NCI-H1048 (cell line): Measurements from ENCODE around the gene DPP9.
"Not testable (repeated sequence)": the region's sequence is repeated elsewhere in the genome, so short reads cannot be mapped to it uniquely, and the experiment has no call there.

Experiments
- DNase-seq: peaks from one replicate; lab custom pipeline; 2025; lab: John Stamatoyannopoulos, UW

DPP9 gene

GRCh38 chr19:4686700-4687099 lies 36.9 kb downstream of the DPP9 start:
- DNase-seq = no peak

GRCh38 chr19:4684312-4685095 lies 39.1 kb downstream of the DPP9 start:
- no peak for DNase-seq

GRCh38 chr19:4682417-4683200 lies 41.0 kb downstream of the DPP9 start:
- DNase-seq = no peak

GRCh38 chr19:4680021-4680420 lies 43.6 kb downstream of the DPP9 start:
- not testable (repeated sequence) for DNase-seq

GRCh38 chr19:4678881-4679790 lies 44.5 kb downstream of the DPP9 start:
- DNase-seq = peak; percentile 48

- DNase-seq = no peak
Measured at GRCh38 chr19:4676955-4677731, 46.5 kb downstream of the DPP9 start.

- no peak for DNase-seq
Measured at GRCh38 chr19:4675346-4675745, 48.3 kb downstream of the DPP9 start.

GRCh38 chr19:4673726-4674125 lies 49.9 kb downstream of the DPP9 start:
- no peak for DNase-seq

- DNase-seq = no peak
Measured at GRCh38 chr19:4673216-4673615, 50.4 kb downstream of the DPP9 start.

- DNase-seq = no peak
Measured at GRCh38 chr19:4671185-4671851, 52.3 kb downstream of the DPP9 start.

- peak; percentile 73 for DNase-seq
Measured at GRCh38 chr19:4669723-4670480, 53.7 kb downstream of the DPP9 start, which contains the start of gene MYDGF. TSS of gene MYDGF (minus strand) at chr19:4670342. CDS start at chr19:4670334, 8 bp downstream.

- DNase-seq = no peak
Measured at GRCh38 chr19:4664642-4665041, 59.0 kb downstream of the DPP9 start.

GRCh38 chr19:4662812-4663211 lies 60.8 kb downstream of the DPP9 start:
- no peak for DNase-seq

GRCh38 chr19:4662020-4662695 lies 61.5 kb downstream of the DPP9 start:
- no peak for DNase-seq

GRCh38 chr19:4660993-4661392 lies 62.6 kb downstream of the DPP9 start:
- no peak for DNase-seq

- DNase-seq = no peak
Measured at GRCh38 chr19:4660181-4660791, 63.4 kb downstream of the DPP9 start.

GRCh38 chr19:4657835-4658234 lies 65.8 kb downstream of the DPP9 start:
- no peak for DNase-seq

GRCh38 chr19:4657262-4657661 lies 66.4 kb downstream of the DPP9 start:
- no peak for DNase-seq

GRCh38 chr19:4656102-4656501 lies 67.5 kb downstream of the DPP9 start:
- DNase-seq = no peak
